ENCODE results near the gene IQCK.

Gene IQCK

DNA sequence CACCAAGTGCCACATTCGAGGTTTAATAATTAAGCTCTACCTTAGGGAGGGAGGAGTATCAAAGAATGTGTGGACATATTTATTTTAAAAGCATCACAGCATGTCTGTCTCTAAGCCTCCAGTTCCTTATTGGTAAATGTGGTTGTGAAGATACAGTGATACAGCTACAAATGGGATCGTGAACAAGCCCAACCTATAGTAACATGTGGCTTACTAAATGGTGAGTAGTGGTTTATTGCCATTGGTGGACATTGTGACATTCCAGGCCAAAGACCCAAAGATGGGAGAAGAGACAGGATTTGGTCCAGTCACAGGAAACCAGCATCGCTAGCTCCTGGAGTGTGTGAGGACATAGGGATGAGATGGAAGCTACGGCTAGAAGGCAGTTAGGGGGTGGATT, 51.2 kb downstream of the IQCK start:
- Histone ChIP-seq H3K4me3 (ENCODE audit: low read depth, low read length) (no peak overlapping the region), H3K36me3 (no peaks in the 10 kb centered on the region), H3K27ac (no peak overlapping the region), H3K27me3 (ENCODE audit: insufficient read depth, low read depth, severe bottlenecking) (no peaks in the 10 kb centered on the region), H3K9me3 (ENCODE audit: severe bottlenecking) (no peaks in the 10 kb centered on the region)
- TF ChIP-seq, protein P1, sequence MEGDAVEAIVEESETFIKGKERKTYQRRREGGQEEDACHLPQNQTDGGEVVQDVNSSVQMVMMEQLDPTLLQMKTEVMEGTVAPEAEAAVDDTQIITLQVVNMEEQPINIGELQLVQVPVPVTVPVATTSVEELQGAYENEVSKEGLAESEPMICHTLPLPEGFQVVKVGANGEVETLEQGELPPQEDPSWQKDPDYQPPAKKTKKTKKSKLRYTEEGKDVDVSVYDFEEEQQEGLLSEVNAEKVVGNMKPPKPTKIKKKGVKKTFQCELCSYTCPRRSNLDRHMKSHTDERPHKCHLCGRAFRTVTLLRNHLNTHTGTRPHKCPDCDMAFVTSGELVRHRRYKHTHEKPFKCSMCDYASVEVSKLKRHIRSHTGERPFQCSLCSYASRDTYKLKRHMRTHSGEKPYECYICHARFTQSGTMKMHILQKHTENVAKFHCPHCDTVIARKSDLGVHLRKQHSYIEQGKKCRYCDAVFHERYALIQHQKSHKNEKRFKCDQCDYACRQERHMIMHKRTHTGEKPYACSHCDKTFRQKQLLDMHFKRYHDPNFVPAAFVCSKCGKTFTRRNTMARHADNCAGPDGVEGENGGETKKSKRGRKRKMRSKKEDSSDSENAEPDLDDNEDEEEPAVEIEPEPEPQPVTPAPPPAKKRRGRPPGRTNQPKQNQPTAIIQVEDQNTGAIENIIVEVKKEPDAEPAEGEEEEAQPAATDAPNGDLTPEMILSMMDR (IDR thresholded peaks at IDR 0.05; ENCODE audit: low read depth, low read length): no peak
- no peak for DNase-seq

DNA sequence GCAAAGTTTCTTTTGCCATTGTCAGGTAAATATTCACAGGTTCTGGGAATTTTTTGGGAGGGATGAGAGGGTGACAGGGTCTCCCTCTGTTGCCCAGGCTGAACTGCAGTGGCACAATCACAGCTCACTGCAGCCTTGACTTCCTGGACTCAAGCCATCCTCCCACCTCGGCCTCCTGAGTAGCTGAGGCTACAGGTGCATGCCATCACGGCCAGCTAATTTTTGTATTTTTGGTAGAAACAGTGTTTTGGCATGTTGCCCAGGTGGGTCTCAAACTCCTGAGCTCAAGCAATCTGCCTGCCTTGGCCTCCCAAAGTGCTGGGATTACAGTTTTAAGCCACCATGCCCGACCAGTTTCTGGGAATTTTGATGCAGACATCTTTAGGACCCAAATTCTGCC, 53.0 kb downstream of the IQCK start:
- Histone ChIP-seq H3K4me3 (ENCODE audit: low read depth, low read length) (no peak overlapping the region), H3K27me3 (ENCODE audit: insufficient read depth, low read depth, severe bottlenecking) (no peaks in the 10 kb centered on the region), H3K9me3 (ENCODE audit: severe bottlenecking) (no peaks in the 10 kb centered on the region), H3K27ac (no peak overlapping the region), H3K36me3 (no peaks in the 10 kb centered on the region)
- DNase-seq: no peak
- TF ChIP-seq, protein P1 (IDR thresholded peaks at IDR 0.05; ENCODE audit: low read depth, low read length): no peak

DNA sequence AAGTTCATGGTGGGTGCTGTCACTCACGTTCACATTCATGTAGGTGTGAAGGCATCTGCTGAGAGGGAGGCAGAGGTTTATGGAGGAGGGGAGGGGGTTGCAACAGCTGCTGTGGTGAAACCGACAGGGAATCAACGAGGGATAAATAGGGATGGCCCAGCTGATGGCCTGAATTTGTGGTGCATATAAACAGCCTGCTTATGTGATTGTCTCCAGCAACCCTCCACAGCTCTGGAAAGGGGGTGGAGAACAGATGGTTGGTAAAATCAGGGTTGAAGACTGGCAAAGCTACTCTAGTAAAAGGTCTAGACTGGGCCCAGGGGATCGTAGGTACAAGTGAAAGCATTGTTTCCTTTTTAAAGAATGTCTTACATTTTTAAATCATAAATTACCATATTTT, 53.7 kb downstream of the IQCK start:
- TF ChIP-seq, protein P1 (IDR thresholded peaks at IDR 0.05; ENCODE audit: low read depth, low read length): no peak
- H3K4me3 ChIP-seq (ENCODE audit: low read depth, low read length): no peak overlapping the region
- no peaks in the 10 kb centered on the region for H3K36me3 ChIP-seq
- H3K27ac ChIP-seq: peak overlapping the region; percentile 52
- H3K27me3 ChIP-seq (ENCODE audit: insufficient read depth, low read depth, severe bottlenecking): no peaks in the 10 kb centered on the region
- H3K9me3 ChIP-seq (ENCODE audit: severe bottlenecking): no peaks in the 10 kb centered on the region
- peak; percentile 81 for DNase-seq

DNA sequence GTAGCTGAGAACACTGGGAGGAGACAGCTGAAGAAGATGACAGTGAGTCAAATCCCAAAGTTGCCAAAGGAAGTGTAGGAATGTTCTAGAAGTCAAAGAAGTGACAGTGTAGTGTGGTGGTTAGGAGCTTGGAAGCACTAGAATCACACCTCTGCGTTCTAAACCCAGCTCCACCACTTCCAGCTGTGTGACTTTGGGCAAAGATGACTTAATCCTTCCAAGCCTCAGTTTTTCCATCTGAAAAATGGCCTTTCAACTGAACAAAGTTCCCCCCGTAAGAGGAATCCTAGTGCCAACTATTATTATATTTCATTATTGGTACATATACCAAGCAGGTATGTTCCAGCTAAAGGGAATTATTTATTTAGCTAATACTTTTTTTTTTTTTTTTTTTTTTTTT, 56.0 kb downstream of the IQCK start:
- H3K36me3 ChIP-seq: no peaks in the 10 kb centered on the region
- no peak overlapping the region for H3K27ac ChIP-seq
- no peaks in the 10 kb centered on the region for H3K27me3 ChIP-seq (ENCODE audit: insufficient read depth, low read depth, severe bottlenecking)
- DNase-seq: no peak
- TF ChIP-seq, protein P1 (IDR thresholded peaks at IDR 0.05; ENCODE audit: low read depth, low read length): no peak
- no peaks in the 10 kb centered on the region for H3K9me3 ChIP-seq (ENCODE audit: severe bottlenecking)
- no peak overlapping the region for H3K4me3 ChIP-seq (ENCODE audit: low read depth, low read length)

DNA sequence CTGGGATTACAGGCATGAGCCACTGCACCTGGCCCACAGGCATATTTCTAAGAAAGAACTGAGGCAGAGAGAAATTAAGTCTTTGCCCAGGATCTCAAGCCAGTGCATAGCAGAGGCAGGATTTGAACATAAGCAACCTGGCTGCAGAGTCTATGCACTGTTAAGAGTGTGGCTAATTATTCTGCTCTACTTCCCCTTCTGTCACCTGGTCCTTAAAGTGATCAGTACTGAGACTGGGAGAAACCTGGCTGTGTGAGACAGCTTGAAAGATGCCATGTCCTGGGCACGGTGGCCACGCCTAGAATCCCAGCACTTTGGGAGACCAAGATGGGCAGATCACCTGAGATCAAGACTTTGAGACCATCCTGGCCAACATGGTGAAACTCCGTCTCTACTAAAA, 58.1 kb downstream of the IQCK start:
- Histone ChIP-seq H3K4me3 (ENCODE audit: low read depth, low read length) (no peak overlapping the region), H3K9me3 (ENCODE audit: severe bottlenecking) (no peaks in the 10 kb centered on the region), H3K36me3 (no peaks in the 10 kb centered on the region), H3K27ac (no peak overlapping the region), H3K27me3 (ENCODE audit: insufficient read depth, low read depth, severe bottlenecking) (no peaks in the 10 kb centered on the region)
- no peak for DNase-seq
- TF ChIP-seq, protein P1 (IDR thresholded peaks at IDR 0.05; ENCODE audit: low read depth, low read length): no peak

DNA sequence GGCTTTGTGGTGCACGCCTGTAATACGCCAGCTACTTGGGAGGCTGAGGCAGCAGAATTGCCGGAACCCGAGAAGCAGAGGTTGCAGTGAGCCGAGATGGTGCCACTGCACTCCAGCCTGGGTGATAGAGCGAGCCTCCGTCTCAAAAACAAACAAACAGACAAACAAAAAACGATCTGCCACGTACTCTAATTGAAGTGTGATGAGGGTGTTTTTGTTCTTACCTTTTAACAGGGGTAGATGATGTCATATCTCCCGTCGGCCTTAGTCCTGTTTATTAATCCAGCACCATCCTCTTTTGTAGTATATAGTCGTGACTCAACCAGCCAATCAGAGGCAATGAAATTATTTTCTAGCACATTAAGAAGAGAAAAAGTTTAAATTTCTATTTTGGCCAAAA, 58.5 kb downstream of the IQCK start:
- TF ChIP-seq, protein P1 (IDR thresholded peaks at IDR 0.05; ENCODE audit: low read depth, low read length): no peak
- H3K9me3 ChIP-seq (ENCODE audit: severe bottlenecking): no peaks in the 10 kb centered on the region
- no peak overlapping the region for H3K27ac ChIP-seq
- no peaks in the 10 kb centered on the region for H3K36me3 ChIP-seq
- no peaks in the 10 kb centered on the region for H3K27me3 ChIP-seq (ENCODE audit: insufficient read depth, low read depth, severe bottlenecking)
- no peak for DNase-seq
- H3K4me3 ChIP-seq (ENCODE audit: low read depth, low read length): no peak overlapping the region

Data from WERI-Rb-1 (cell line).